HepG2 (cell line): ENCODE measurements around the gene SLC25A14. TPM values are rescaled to one million over a fixed set of nuclear protein-coding genes. Genes with fewer than 3 reads are reported as not detected.

Experiments
- ASH2L ChIP-seq: fragments of 300-600, 200-600 bp; sonication (generic); IDR thresholded peaks from 2 replicates; pipeline ENCODE4 v1.7.0; 2017; ENCODE audit warnings: low read depth, mild to moderate bottlenecking, moderate library complexity, mixed read lengths, low read length; ENCODE audit not compliant: insufficient read length
- ATRX ChIP-seq: sonication (generic); formaldehyde crosslinking; IDR thresholded peaks from 2 replicates; pipeline ENCODE4 v1.4.0; 2020; ENCODE audit warnings: missing genetic modification reagents, borderline replicate concordance
- BCL6 ChIP-seq: IDR thresholded peaks from 2 replicates; pipeline ENCODE4 v1.6.1; 2016; ENCODE audit warnings: missing genetic modification reagents, missing compliant biosample characterization
- FOXA3 ChIP-seq: IDR thresholded peaks from 2 replicates; pipeline ENCODE4 v1.6.1; 2016; ENCODE audit warnings: missing genetic modification reagents, missing compliant biosample characterization
- GATA4 ChIP-seq: sonication (generic); IDR thresholded peaks from 2 replicates; pipeline ENCODE4 v1.6.1; 2016; ENCODE audit warnings: antibody characterized with exemption, low read depth, borderline replicate concordance
- IRF9 ChIP-seq: sonication (generic); formaldehyde crosslinking; IDR thresholded peaks from 2 replicates; pipeline ENCODE4 v1.8.0; 2022; ENCODE audit warnings: missing genetic modification reagents, mild to moderate bottlenecking, borderline replicate concordance
- KIAA2018 ChIP-seq: sonication (generic); formaldehyde crosslinking; IDR thresholded peaks from 2 replicates; pipeline ENCODE4 v1.5.0; 2020; ENCODE audit warnings: mild to moderate bottlenecking, missing genetic modification reagents, borderline replicate concordance
- KMT2A ChIP-seq: sonication (generic); formaldehyde crosslinking; IDR thresholded peaks from 2 replicates; pipeline ENCODE4 v1.4.0; 2020; ENCODE audit warnings: missing genetic modification reagents
- MTERF4 ChIP-seq: sonication (generic); formaldehyde crosslinking; IDR thresholded peaks from 2 replicates; pipeline ENCODE4 v1.8.0; 2023; ENCODE audit warnings: mild to moderate bottlenecking, missing genetic modification reagents
- NCOA2 ChIP-seq: sonication (generic); formaldehyde crosslinking; IDR thresholded peaks from 2 replicates; pipeline ENCODE4 v1.8.0; 2022; ENCODE audit warnings: inconsistent platforms
- PHF8 ChIP-seq: sonication (generic); formaldehyde crosslinking; IDR thresholded peaks from 2 replicates; pipeline ENCODE4 v1.5.0; 2020; ENCODE audit warnings: missing genetic modification reagents
- ZBTB21 ChIP-seq: sonication (generic); formaldehyde crosslinking; IDR thresholded peaks from 2 replicates; pipeline ENCODE4 v1.4.0; 2020; ENCODE audit warnings: missing genetic modification reagents
- ZKSCAN8 ChIP-seq: IDR thresholded peaks from 2 replicates; pipeline ENCODE4 v1.6.1; 2016; ENCODE audit warnings: borderline replicate concordance, missing genetic modification reagents, missing compliant biosample characterization
- ZNF281 ChIP-seq: sonication (generic); formaldehyde crosslinking; IDR thresholded peaks from 2 replicates; pipeline ENCODE4 v1.4.0; 2020; ENCODE audit warnings: missing genetic modification reagents, borderline replicate concordance
- ZNF292 ChIP-seq: sonication (generic); formaldehyde crosslinking; IDR thresholded peaks from 2 replicates; pipeline ENCODE4 v1.8.1; 2022; ENCODE audit warnings: mild to moderate bottlenecking, low read depth, missing genetic modification reagents, borderline replicate concordance
- ZNF660 ChIP-seq: sonication (generic); formaldehyde crosslinking; IDR thresholded peaks from 2 replicates; pipeline ENCODE4 v1.5.1; 2020; ENCODE audit warnings: mild to moderate bottlenecking, low read depth, missing genetic modification reagents, borderline replicate concordance
- ZNF766 ChIP-seq: sonication (generic); formaldehyde crosslinking; IDR thresholded peaks from 2 replicates; pipeline ENCODE4 v1.5.0; 2020; ENCODE audit warnings: missing genetic modification reagents, borderline replicate concordance
- ZNF792 ChIP-seq: IDR thresholded peaks from 2 replicates; pipeline ENCODE4 v1.6.1; 2016
- polyA plus RNA-seq, 8 experiments: library from polyadenylated mRNA; depleted of rRNA in 3 of 8; stranded (reverse) in 7 of 8; unstranded in 1 of 8; fragments of >200 nt; fragmentation: Illumina TruSeq in 4 of 8; extraction: Trizol in 4 of 8; gene quantifications; 2 replicates each; pipeline versions ENCODE4 v1.2.1 to v1.2.3, GENCODE V29; 2011 to 2016; ENCODE audit warnings: low read depth in 4 of 8, missing spikeins in 1 of 8, mixed read lengths in 1 of 8; ENCODE audit not compliant: insufficient read depth in 1 of 8
- total RNA-seq, 5 experiments: library from RNA; depleted of rRNA; stranded (reverse); fragments of >200 nt; fragmentation: Illumina TruSeq; extraction: Trizol; gene quantifications; 2 replicates each; pipeline ENCODE4 v1.2.3, GENCODE V29; 2016; ENCODE audit warnings: low read depth in 1 of 5

SLC25A14 gene
- total and polyA plus RNA-seq, 2 of the 13 experiments (the other 11 are each of a cell fraction or from before 2014, with no cell fraction given) = 14.0 to 15.6 TPM

- TF ChIP-seq KIAA2018 (CRISPR knock-in tag) (no peak), ATRX (no peak), ZNF660 (no peak), KMT2A (CRISPR knock-in tag) (no peak), FOXA3 (CRISPR knock-in tag) (peak; percentile 70; the same call in 1 of the 2 replicates), BCL6 (peak; percentile 52; the same call in 1 of the 2 replicates), PHF8 (no peak), ZNF766 (CRISPR knock-in tag) (no peak), GATA4 (no peak), ZBTB21 (CRISPR knock-in tag) (no peak), ZNF792 (CRISPR knock-in tag) (no peak), ZKSCAN8 (CRISPR knock-in tag) (no peak), MTERF4 (CRISPR knock-in tag) (no peak), ZNF281 (CRISPR knock-in tag) (peak; percentile 25; the same call in 1 of the 2 replicates), ASH2L (peak; percentile 21), ZNF292 (peak; percentile 52; the same call in 1 of the 2 replicates), IRF9 (CRISPR knock-in tag) (no peak), NCOA2 (peak; percentile 56; the same call in 1 of the 2 replicates)
These were observed 46.7 kb downstream of the SLC25A14 start (continued) for GRCh38 chrX:130386408-130386808.
